ENCODE results near the gene GGT5. TPM values are rescaled to one million over a fixed set of nuclear protein-coding genes. Genes with fewer than 3 reads are reported as not detected.
A peak's percentile ranks its signal among the peaks of the same experiment; 100 is the strongest.
"Not testable (repeated sequence)": the region's sequence is repeated elsewhere in the genome, so short reads cannot be mapped to it uniquely, and the experiment has no call there.

GGT5 gene
- total and polyA plus RNA-seq, 8 donors, result 2.3 to 18.3 (median 12.0) TPM

- H3K36me3 ChIP-seq, result no peaks in the 10 kb centered on the region
- WGBS, 2 donors, result 0% methylated on average over 79 to 89 of the region's 89 CpGs
- H3K27ac ChIP-seq, result peak within 1 kb of the TSS; percentile 84 to 94 (median 88)
- no peaks in the 10 kb centered on the region for H3K27me3 ChIP-seq
- intact Hi-C loops (cut with DNase I), result no loop called here
- DNase-seq, result peak; percentile 90 to 99 (median 97)
- H3K4me1 ChIP-seq, result peaks cover 4 to 24% (median 11%) of the 10 kb centered on the region in 3 donors
- no peak for TF ChIP-seq CTCF (IDR thresholded peaks at IDR 0.05)
- ATAC-seq, result peak; percentile 94 to 97 (median 96)
- H3K4me3 ChIP-seq, result peak within 1 kb of the TSS; percentile 70 to 94 (median 77)
- H3K9me3 ChIP-seq, result no peaks in the 10 kb centered on the region
- no peak for FAIRE-seq
Measured at GRCh38 chr22:24270556-24271385, 25.9 kb upstream of the GGT5 start, which contains the start of gene SPECC1L. SPECC1L (plus strand) TSS chr22:24270831; CDS start chr22:24302232, 31,401 bp downstream.

- ATAC-seq; H3K36me3 ChIP-seq; H3K4me3 ChIP-seq; DNase-seq; H3K4me1 ChIP-seq; intact Hi-C loops (cut with DNase I); FAIRE-seq; H3K27ac ChIP-seq; H3K27me3 ChIP-seq; H3K9me3 ChIP-seq: not testable (repeated sequence)
- 77 to 84% methylated on average over 6 of the region's 6 CpGs for WGBS, 2 donors
Measured at GRCh38 chr22:24266495-24266894, 21.6 kb upstream of the GGT5 start.

GRCh38 chr22:24265734-24266133 is 20.9 kb upstream of the GGT5 start:
- Histone ChIP-seq H3K36me3 (no peaks in the 10 kb centered on the region), H3K4me1 (no peaks in the 10 kb centered on the region), H3K27me3 (no peaks in the 10 kb centered on the region), H3K4me3 (no peak overlapping the region), H3K27ac (no peak overlapping the region), H3K9me3 (no peaks in the 10 kb centered on the region)
- FAIRE-seq (no peak), ATAC-seq (no peak), DNase-seq (no peak)
- intact Hi-C loops (cut with DNase I), result no loop called here
- TF ChIP-seq CTCF (IDR thresholded peaks at IDR 0.05), result no peak

GRCh38 chr22:24264329-24264896 is 19.5 kb upstream of the GGT5 start:
- intact Hi-C loops (cut with DNase I); ATAC-seq; FAIRE-seq; H3K4me3 ChIP-seq; H3K9me3 ChIP-seq; DNase-seq; H3K27me3 ChIP-seq; H3K27ac ChIP-seq; H3K36me3 ChIP-seq; H3K4me1 ChIP-seq: not testable (repeated sequence)
- 86 to 89% methylated on average over 2 to 3 of the region's 9 CpGs for WGBS, 2 donors

GRCh38 chr22:24263479-24263878 is 18.6 kb upstream of the GGT5 start:
- WGBS, 2 donors, result 92 to 94% methylated on average over 15 to 18 of the region's 19 CpGs
- H3K4me1 ChIP-seq; intact Hi-C loops (cut with DNase I); ATAC-seq; H3K36me3 ChIP-seq; H3K27ac ChIP-seq; FAIRE-seq; H3K27me3 ChIP-seq; H3K9me3 ChIP-seq; H3K4me3 ChIP-seq; DNase-seq: not testable (repeated sequence)

GRCh38 chr22:24262185-24262749 is 17.4 kb upstream of the GGT5 start:
- H3K9me3 ChIP-seq; H3K36me3 ChIP-seq; H3K4me1 ChIP-seq; ATAC-seq; H3K4me3 ChIP-seq; DNase-seq; H3K27ac ChIP-seq; FAIRE-seq; H3K27me3 ChIP-seq; intact Hi-C loops (cut with DNase I): not testable (repeated sequence)
- 86 to 87% methylated on average over 18 of the region's 18 CpGs for WGBS, 2 donors

All from pancreas (tissue), 10 donors.